ENCODE data around the gene CNBP.
"Not testable (repeated sequence)": the region's sequence is repeated elsewhere in the genome, so short reads cannot be mapped to it uniquely, and the experiment has no call there.

CNBP gene

DNA sequence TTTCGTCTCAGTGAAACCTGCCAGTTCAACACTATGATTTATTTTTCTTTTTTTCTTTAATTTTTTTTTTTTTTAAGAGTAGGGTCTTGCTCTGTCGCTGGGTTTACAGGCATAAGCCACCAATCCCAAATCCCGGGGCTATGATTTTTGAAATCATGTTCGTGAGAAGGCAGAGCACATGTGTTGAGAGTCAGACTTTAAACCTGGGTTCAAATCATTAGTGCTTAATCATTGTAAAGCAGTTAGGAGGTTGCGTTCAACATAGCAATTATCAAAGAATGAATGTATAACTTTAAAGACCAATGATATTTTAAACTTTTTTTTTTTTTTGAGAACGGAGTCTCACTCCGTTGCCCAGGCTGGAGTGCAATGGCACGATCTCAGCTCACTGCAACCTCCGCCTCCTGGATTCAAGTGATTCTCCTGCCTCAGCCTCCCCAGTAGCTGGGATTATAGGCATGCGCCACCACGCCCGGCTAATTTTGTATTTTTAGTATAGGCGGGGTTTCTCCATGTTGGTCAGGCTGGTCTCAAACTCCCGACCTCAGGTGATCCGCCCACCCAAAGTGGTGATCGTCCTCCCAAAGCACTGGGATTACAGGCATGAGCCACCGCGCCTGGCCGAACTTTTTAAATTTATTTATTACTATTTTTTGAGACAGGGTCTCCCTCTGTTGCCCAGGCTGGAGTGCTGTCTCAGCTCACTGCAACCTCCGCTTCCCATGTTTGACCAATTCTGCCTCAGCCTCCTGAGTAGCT is 1.3 kb upstream of the CNBP start:
- not testable (repeated sequence) for DNase-seq

GRCh38 chr3:129184396-129184657 is 631 bp upstream of the CNBP start:
- no peak for DNase-seq

DNA sequence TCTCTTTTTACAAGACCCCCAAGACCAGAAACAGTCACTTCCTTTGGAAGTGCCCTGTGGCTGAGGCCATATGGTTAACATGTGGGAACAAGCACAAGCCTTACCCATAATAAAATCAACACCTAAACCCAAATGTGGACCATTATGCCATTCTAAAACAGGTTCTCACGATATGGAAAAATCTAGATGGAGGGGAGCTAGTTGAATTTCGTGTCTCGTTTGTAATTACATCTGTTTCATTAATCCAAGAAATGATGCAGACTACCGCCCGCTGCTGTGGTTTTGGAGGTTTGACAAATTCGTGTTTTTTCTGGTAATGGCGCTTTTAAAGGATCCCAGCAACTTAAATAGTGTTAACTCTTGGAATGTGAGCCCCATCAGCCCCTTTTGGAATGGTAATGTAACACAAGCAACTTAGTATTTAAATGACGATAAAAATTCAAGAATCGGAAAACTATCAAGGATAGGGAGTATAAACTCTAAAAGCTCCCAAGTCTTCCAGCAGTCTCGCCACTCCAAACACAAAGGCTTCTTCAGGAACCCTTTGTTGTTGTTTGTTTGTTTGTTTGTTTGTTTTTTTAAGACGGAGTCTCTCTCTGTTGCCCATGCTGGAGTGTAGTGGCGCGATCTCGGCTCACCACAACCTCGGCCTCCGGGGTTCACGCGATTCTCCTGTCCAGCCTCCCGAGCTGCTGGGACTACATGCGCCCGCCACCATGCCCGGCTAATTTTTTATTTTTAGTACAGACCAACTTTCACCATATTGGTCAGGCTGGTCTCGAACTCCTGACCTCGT is 1.1 kb downstream of the CNBP start:
- peak; percentile 5 for DNase-seq

- no peak for DNase-seq
These were observed 1.9 kb downstream of the CNBP start for GRCh38 chr3:129181819-129182218.

DNA sequence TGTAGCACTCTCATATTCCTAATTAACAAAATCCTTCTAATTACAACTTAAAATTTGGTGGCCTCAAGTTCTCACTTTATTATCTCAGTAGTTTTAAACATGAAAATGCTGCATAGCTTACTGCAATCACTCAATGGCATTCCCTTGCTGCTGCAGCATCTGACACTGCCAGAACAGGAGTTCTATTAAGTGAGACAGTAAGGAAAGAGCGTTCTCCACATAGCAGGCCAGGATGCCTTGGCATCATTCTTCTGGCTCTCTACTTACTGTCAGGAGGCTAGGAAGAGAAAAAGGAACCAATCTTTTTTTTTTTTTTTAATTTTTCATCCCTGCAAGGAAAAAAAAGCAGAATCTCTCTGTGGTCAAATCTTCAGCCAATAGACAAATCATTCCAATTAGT is 3.2 kb downstream of the CNBP start:
- DNase-seq: no peak

- no peak for DNase-seq
These were observed 7.6 kb downstream of the CNBP start for GRCh38 chr3:129176051-129176450.

DNA sequence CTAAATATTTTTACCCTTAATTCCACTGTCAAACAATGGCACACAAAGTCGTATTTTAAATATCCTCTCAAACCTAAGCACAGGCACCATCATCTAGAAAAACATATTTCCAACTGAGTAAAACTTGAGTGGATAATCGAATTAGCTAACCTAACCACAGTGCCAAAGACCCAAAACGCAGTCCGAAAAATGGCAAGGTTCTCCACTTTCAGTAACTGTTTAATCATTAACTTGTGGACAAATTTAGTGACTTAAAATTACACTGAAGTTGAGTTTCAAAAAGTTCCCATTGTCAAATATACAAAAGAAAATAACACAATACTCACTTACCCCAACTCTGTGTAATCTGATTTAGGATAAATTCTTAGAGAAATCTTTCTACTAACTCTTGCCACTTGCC is 10.0 kb downstream of the CNBP start:
- DNase-seq: no peak

- DNase-seq: no peak
These were observed 10.5 kb downstream of the CNBP start for GRCh38 chr3:129173206-129173605.

DNA sequence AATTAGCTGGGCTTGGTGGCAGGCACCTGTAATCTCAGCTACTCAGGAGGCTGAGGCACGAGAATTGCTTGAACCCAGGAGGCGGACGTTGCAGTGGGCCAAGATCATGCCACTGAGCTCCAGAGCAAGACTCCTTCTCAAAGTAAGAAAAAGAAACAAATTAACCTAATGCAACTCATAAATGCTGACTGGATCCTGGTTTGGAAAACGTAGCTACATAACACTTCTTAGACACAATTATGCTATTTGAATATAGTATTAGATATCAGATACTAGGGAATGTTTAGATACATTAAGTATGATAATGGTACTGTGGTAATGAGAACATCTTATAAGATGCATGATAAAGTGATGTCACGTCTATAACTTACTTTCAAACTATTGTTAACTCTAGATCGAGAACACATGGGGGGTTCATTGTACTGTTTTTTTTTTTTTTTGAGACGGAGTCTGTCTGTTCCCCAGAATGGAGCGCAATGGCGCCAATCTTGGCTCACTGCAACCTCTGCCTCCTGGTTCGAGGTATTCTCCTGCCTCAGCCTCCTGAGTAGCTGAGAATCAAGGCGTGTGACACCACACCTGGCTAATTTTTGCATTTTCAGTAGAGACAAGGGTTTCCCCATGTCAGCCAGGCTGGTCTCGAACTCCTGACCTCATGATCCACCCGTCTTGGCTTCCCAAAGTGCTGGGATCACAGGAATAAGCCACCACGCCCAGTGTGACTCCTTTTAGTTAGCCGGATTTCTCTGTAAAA is 16.9 kb downstream of the CNBP start:
- DNase-seq: no peak

DNA sequence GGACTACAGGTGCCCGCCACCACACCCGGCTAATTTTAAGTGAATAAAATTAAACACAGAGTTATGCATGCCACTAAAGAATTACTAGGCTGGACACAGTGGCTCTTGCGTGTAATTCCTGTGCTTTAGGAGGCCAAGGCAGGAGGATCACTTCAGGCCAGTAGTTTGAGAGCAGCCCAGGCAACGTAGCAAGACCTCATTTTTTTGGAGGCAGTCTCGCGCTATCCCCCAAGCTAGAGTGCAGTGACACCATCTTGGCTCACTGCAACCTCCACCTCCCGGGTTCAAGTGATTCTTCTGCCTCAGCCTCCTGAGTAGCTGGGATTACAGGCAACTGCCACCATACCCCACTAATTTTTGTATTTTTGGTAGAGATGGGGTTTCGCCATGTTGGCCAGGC is 18.1 kb downstream of the CNBP start:
- not testable (repeated sequence) for DNase-seq

DNA sequence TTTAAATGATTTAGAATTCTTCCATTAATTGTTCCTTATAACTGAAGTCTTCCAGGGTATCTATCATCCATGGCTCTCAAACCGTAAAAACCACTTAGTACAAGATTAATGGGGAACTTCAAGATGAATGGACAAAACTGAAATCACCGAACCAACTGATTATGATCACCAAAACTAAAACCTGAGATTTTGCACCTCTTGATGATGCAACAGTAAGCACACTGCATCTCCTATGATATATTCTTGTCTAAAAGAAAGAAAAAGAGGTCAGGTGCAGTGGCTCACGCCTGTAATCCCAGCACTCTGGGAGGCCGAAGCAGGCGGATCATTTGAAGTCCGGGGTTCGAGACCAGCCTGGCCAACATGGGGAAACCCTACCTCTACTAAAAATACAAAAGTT is 19.2 kb downstream of the CNBP start:
- DNase-seq: no peak

DNA sequence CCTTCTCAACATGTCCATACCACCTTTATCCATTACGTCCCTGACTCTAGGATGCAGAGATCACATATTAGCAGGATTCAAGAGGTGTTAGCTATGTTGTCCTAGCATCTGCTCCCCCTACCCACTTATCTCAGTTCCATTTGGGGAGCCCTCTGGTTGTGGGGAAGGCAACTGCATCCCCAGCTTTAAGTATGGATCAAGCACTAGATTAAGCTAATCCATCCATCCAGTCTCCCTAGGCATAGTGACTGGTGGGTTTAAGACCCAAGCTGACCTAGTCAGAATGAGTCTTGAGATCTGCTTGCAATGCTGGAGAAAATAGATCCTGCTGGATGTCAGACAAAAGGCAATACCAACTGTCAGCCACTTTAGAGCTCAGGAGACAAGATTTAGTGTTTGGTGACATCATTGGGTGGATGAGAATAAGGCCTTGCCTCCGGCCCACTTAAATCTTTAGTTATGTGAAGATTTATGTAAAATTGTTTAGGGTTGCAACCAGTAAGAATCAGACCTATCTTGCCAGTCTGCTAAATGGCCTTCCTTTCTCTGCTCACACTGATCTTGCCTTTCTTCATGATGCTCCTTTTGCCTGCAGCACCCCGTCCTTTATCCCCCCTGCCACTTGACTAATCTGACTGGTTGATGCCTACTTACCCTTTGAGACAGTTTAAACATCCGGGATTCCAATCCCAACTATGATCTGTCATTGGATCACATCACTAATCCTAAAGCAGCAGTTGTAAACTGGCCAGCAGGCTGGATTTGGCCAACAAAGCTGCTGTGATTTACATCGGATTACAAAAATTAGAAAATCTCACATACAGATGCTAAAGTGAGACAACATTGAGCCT is 20.7 kb downstream of the CNBP start:
- no peak for DNase-seq

GRCh38 chr3:129161860-129162271 is 21.8 kb downstream of the CNBP start:
- DNase-seq: no peak

DNA sequence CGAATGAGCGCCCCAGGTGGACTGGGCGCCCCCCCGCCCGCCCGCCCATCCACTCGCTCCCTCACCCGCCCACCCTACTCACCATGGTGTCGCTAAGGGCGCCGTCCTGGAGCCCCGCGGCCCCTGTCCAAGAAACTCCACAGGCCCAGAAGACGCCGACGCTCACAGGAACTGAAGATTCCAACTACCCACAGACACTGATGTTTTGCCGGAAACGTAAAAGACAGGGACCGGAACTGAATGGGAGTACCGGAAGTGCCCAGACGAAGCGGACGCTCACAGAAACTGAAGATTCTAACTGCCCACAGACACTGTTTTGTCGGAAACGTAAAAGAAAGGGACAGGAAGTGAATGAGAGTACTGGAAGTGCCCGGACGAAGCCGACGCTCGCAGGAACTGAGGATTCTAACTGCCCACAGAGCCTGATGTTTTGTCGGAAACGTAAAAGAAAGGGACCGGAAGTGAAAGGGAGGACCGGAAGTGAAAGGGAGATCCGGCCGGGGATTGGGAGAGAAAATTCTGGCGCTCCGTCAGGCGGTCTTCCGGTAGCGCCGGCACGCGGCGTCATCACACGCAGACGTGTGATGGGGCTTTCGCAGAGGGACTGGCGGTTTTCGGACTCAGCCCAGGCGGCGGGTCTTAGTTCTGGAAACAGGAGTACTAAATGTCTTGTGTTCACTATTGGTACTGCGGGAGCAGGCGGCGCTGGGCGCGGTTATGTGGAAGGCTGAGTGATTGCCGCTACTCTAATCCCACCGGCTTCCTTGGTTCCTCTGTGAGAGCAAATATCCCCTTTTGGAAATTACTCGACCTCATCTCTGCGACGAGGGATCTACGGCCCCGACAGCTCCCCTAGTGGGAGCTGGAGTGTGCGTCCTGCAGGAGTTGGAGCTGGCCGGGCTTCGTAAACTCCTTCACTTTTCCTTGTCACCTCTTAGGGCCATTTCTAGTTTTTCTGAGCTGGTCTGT is 22.5 kb downstream of the CNBP start, which contains the start of gene ISY1:
ISY1 (minus strand) TSS at position 173 of the 969 bp plus-strand sequence; CDS start at position 85, 88 bp downstream.
- DNase-seq: peak; percentile 88

DNA sequence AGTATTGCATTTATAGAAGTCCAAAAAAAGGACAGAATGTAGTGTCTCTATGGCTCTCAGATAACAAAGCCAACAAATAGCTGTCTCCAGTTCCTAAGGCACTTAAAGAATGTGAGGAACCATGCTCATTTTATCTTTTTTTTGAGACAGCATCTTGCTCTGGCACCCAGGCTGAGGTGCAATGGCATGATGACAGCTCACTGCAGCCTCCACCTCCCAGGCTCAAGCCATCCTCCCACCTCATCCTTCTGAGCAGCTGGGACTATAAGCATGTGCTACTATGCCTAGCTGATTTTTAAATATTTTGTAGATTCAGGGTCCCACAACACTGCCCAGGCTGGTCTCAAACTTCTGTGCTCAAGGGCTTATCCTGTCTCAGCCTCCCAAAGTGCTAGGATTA is 38.9 kb downstream of the CNBP start:
- DNase-seq: no peak

DNA sequence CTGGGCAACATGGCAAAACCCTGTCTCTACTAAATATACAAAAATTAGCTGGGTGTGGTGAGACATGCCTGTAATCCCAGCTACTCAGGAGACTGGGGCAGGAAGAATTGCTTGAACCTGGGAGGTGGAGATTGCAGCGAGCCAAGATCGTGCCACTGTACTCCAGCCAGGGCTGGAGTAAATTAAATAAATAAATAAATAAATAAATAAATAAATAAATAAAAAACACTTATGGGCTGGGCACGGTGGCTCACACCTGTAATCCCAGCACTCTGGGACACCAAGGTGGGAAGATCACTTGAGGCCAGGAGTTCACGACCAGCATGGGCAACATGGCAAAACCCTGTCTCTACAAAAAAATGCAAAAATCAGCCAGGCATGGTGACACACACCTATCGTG is 42.7 kb downstream of the CNBP start:
- not testable (repeated sequence) for DNase-seq

DNA sequence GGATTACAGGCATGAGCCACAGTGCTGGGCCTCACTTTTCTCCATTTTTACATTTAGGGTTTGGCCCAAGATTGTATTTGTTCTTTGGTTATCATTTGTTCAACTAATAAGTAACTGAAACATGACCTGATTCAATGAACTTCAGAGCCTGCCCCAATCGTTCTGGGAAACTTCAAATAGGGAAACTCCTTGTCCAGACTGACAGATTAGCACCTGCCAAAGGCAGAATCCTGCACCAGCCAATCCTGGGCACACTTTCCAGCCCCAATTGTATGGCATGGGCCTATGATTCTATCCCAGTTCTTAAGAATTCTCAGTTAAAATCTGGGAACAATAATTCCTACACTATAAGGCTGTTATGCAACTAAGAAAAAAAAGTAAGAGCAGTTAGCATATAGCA is 43.8 kb downstream of the CNBP start:
- DNase-seq: no peak

DNA sequence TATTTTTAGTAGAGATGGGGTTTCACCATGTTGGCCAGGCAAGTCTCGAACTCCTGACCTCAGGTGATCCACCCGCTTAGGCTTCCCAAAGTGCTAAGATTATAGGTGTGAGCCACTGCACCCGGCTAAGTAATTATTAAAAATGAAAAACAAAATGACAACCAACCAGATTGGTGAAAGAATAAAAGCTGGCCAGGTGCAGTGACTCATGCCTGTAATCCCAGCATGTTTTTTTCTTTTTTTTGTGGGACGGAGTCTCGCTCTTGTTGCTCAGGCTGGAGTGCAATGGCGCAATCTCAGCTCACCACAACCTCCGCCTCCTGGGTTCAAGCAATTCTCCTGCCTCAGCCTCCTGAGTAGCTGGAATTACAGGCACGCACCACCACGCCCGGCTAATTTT is 47.4 kb downstream of the CNBP start:
- DNase-seq: not testable (repeated sequence)

DNA sequence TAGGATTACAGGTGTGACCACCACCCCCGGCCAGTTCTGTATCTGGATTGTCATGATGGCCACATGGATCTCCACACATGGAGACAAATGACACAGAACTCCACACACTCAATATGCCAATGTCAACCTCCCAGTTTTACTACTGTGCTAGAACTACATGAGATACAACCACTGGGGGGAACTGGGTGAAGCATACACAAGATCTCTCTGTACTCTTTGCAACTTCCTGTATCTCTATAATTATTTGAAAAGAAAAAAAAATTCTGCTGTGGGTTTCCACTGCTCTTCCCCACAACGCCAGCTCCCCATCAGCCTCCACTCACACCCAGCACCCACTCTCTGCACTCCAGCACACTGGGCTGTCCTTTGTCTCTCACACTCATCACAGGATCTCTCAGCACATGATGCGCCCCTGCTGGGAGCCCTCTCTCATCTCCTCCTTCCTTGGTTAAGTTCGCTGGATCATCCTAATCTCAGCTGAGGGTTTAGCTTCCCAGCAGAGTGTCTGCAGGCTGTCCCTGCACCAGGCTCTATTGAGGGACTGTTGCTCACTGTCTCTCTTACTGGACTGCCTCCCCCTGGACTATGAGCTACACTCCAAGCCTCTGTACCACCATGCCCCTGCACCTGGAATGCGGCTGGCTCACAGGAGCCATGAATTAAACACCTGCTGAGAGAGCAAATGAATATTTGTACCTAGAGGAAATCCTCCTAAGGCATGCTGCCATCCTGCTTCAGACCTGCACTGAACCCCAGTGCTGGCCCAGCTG is 51.4 kb downstream of the CNBP start:
- no peak for DNase-seq

GRCh38 chr3:129131465-129132088 is 52.1 kb downstream of the CNBP start:
- no peak for DNase-seq

Data from GF-D8 (cell line).